NCI-H2107 (cell line): Measurements from ENCODE around the gene SRCIN1.
A peak's percentile ranks its signal among the peaks of the same experiment; 100 is the strongest.

Experiments
- DNase-seq: peaks from one replicate; lab custom pipeline; 2025; lab: John Stamatoyannopoulos, UW

Gene SRCIN1

DNA sequence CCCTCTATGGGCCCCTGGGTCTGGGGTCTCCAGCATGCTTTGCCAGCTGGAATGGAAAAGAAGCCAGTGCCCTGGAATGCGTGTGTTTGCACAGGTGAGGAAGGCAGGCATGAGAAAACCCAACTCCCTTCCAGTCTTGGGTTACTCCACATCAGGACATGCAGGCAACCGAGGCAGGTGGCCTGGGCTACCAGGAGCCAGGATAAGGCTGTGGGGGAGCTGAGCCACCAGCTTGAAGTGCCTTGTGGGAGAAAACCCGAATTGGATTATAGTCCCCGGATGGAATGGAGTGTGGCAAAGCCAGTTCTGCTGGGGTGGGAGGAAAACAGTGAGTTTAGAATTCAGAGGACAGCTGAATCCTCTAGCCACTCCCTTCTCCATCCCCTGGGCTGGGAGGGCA lies 7.2 kb downstream of the SRCIN1 start:
- DNase-seq: peak; percentile 89

DNA sequence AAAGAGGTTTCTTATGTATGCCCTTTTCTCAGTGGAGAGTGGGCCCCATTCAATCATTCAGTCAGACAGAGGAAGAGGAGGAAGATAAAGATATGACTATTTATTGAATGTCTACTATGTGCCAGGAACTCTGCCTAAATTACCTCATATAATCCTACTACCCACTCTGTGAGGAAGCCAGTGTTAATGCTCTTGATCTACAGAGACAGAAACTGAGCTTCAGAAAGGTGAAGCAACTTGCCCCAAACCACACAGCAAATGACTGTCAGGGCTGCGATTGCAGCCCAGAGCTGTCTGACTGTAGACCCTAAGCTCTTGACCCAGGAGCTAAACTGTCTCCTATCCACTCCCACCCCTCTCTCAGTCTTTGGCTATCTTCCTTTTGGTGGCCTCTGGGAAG lies 8.4 kb downstream of the SRCIN1 start:
- DNase-seq: no peak

DNA sequence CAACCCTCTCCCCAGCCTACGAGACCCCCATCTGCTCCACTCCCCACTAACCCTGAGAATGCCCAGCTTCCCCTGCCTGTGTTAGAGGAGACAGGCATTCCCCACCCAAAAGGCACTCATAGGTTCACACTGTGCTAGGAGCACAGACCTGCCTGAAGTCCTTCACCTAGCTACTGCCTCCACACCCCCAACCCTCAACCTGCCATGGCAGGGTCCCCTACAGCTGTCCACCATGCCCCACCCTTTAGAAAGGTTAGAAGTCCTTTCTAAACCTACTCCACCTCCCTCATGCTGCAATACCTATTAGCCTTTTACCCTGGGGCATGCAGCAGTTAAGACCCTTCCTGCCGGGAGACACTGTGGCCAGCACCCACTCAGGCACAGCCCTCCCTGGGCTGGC lies 9.1 kb downstream of the SRCIN1 start:
- no peak for DNase-seq

DNA sequence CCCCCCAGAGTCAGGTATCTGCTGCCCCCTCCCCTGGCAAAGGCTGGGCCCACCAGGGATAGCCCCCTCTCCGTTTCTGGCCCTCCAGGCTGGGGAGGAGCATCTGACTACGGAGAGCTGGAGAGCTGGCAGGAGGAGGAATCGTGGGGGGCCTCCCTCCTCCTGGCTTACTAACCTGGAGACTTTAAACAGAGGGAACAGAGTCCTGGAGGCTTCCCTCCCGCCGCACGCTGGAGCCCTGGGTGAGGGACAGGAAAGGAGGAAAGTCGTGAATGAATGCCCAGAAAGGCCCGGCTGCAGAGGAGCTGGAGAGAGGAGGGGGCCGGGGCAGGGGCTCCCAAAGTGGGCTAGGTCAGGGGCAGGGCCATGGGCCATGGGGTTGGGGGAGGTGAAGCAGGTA lies 9.9 kb downstream of the SRCIN1 start:
- DNase-seq: no peak

DNA sequence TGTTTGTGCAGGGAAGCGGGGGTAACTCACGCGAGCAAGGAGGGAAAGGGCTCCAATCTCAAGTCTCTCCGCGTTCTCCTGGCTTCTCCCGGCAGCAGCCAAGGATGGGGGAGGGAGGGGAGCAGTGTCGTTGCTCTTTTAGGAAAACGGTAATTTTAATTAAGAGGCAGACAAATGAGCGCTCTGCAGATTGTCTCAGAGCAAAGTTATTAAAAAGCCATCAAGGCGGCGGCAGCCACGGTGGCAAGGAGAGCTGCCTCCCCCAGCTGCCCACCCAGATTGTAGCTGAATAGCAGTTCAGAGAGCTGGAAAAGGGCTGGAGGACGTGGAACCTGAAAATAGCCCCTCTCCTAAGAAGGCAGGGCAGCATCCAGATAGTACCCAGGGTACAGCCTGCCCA lies 11.6 kb downstream of the SRCIN1 start:
- no peak for DNase-seq

DNA sequence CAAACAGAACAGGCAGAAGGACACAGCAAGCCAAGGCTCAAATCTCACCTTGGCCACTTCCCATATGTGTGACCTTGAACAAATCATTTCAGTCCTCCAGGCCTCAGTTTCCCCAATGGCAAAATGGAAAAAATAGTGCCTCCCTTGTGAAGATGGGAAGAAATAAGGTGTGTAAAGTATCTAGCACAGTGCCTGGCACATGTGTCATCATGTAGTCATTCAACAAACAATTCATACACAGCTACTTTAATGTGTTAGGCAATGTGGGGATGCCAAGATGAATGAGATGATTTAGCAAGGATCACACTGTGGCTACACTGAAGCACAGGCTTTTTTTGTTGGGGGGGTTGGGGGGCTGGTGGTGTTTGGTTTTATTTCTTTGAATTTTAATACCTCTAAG lies 13.3 kb downstream of the SRCIN1 start:
- DNase-seq: no peak

DNA sequence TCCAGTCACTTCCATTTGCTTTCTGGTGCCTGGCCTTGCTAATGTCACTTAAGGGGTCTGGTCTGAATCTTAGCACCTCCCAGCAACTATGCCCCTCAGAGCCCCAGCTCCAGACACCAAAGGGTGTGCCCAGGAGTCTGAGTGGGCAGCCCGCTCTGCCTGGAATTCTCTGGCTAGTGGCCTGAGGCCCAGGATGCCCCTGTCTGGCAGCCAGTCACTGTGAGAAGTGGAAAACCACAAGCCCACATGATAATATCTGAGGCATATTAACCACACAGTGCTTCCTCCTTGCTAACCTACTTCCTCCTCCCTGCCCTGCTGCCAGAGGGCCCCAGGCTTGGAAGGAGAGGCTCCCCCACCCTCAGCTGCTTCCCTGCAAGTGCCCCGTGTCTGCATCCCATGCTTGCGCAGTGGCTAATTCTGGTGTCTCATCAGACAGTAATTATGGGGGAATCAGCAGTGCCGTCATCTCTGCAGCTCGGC lies 14.0 kb downstream of the SRCIN1 start:
- DNase-seq: no peak

DNA sequence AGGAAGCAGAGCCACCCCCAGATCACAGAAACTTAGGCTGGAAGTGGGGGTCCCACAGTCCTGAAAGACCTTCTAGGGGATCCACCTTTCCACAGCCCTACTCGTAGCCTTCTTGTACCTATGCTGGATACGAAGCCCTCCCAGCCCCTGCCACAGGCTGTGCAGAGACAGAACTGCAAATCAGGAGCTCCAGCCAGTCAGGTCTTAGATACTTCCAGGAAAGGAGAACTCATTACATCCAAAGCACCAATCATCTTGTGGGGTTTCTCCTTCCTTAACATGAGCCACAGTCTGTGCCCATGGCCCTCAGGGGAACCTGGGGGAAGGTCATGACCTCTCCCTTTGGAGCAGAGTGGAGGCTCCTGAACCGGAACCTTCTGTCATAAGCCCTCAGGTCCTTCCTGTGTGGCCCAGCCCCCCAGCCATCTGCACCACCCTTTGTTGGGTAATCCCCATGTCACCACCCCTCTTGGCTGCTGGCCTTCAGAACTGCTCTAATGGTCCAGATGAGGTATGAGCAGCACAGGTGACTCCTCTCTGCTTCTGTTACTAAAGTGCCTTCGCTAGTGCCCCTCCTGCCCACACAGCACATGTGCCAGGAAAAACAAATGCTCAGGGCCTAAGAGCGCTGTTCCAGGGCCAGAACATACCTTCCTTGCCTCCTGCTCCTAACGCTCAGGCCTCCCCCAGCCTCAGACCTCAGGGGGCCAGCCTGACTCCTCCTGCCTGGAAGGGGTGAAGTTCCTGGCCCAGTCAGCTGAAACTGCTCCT lies 14.6 kb downstream of the SRCIN1 start:
- no peak for DNase-seq

DNA sequence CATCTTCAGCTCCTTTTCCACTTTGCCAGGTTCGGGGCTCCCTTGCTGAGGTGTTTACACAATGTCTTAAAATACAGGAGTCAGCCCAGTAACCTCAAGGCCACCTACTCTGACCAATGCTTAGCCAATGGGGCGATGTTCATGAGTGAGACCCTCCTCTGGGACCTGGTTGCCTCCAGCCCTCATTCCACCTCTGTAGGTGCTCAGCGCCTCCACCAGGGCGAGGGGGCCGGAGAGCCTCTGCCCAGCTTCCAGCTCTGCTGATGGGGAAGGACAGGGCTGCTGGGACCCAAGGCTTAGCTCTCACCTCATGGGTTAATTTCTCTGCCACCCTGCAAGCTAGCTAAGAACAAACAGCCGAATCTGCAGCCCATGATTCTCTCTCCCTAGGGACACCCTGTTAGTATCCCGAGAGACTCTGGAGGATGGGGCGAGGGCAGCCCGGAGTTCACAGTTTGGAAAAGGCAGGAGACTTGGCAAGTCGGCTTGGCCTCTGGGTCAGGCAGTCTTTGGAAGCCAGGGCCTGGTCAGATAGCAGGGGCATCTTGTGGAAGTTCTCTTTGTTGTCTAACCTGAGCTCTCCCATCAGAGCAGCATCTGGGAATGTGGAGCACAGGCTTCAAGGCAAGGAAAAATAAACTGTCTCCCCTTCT lies 16.2 kb downstream of the SRCIN1 start:
- DNase-seq: no peak

DNA sequence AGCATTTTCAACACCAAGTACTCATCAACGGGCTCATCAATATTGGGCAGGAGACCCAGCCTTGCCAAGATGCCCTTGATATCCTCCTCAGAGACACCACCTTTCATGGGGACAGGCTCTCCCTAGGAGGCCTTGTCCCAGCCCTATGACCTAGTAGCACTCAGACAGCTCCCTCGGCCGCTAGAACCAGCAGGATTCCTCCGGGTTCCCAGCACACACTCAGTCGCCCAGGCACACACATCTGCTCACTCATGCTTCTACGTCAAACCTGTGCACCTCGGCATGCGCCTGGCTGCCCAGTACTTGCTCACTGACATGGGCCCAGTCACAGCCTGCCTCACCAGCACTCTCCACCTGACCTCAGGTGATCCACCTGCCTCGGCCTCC lies 17.0 kb downstream of the SRCIN1 start:
- DNase-seq: no peak

DNA sequence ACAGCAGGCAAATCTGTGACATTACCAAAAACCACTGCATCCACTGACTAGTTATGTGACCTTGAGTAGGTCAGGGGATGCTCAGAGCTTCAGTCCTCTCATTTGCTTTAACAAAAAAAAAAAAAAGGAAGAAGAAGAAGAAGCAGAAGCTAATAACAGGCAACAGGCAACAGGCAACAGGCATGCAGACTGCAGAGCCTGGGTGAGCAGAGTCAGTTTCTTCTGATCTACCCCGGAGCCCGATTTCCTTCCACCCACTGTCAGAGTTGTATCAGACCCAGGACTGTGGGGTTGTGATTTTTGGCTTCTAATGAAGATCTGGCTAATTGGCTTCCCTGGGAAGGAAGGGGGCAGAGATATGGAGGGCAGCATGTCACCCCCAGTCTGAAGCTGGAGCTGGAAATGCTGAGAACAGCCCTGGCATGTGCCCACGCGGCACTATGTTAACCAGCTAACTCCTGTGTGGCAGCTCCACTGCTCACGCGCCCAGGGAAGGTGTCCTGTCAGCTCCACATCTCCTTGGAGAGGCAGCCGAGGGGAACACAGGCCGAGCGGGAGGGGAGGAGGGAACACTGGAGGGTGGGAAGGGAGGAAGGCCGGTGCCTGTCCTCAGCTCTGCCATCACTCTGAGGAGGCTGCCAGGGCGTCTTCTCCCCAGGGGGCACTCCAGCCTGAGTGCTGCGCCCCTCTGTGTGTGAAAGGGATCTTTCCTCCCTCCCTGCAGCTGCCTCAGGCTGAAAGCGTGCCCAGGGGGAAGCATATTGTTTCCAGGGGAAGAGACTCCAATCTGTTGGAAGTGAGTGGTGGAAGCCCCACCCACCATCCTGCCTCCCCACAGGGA lies 17.6 kb downstream of the SRCIN1 start:
- no peak for DNase-seq

DNA sequence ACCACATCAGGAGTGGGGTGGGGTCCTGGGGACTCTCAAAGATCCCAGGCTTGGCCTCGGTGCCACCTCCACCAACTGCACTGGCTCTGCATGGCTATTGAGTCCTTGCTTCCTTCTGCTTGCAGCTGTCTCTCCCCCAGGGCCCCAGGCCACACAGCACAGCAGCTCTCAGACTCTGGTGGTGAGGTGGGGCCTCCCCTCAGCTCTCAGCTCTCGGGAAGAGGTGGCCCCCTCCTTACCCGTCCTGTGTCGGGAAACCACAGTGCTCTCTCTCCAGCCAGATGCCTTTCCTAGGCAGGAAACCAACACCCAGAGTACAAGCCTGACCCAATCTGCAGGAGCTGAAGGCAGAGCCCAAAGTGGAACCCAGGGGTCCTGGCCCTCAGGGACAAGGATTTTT lies 18.5 kb downstream of the SRCIN1 start:
- DNase-seq: no peak

DNA sequence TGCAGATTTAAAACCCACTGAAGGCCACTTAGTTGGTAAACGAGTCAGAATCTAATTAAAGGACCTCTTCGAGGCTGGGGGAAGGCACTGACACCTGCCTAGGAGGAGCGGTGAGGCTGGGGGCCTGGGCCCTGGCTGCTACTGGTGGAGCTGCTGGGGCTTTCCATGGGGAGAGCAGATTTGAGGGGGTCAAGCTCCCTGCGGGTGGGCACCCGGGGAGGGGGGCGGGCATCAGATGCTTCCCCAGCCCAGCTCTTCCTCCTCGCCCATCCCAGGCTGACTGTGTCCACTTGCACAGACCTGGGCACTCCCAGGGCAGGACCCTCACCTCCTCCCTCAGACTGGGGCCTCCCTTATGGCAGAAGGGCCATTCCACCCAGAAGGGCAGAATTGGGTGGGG lies 19.0 kb downstream of the SRCIN1 start:
- no peak for DNase-seq

DNA sequence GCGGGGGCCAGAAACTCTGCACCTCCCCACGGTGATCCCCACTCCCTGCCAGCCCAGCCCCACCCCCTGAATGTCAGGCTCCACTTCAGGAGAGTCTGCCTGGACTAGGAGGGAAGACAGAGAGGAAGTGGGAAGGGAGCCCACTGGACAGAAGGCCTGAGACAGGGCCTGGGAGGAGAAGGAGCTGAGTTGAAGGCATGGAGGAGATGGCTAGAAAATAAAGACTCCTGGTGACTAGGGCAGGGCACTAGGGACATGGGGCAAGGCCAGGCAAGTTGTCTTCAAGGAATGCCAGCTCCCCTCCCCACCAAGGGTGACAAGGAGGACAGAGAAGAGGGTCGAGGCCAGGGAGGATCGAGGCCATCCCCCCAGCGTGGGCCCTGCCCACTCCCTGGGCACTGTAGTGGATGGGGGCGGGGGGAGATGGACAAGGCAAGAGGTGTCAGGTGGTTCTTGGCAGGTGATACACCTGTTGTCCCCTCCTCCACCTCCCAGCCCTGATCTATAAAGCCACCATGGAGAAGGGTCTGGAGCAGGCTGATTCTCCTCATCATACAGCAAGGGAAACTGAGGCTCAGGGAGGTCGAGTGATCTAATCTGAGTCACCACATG lies 19.7 kb downstream of the SRCIN1 start:
- DNase-seq: no peak

DNA sequence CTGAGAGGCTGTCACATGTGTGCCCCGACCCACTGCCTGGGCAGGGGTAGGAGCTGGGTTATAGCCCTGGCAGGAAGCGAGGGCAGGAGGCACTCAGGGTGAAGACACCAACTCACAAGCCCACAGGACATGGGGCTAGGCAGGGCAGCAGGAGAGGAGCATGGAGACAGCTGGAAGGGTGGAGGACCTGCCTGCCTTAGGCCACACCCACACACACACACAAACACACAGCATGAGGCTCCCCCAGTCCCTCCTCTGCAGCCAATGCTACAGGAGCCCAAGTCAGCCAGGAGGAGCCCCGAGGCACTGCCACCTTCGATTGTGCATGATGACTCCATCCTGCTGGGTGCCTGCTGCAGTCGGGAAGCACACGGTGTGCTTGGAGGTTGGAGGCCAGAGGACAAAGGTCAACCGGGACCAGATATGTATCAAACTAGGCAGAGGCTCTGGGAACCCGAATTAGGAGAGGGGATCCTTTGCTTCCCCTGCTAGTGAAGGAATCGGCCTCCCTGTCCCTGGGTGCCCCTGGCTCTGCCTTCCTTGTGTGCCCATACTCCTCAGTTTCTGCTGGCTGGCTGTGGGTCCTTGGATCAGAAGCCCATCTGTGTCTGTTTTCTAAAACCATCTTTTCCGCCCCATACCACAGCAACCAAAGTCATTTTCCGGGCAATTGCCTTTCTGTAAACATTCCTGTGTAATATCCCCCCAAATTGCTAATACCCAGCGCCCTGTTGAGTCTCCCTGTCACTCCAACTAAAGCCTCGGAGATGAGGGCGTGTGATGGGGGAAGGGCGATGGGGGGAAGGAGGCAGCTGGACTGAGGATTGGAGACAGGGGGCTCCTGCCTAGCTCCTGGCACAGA lies 20.5 kb downstream of the SRCIN1 start:
- peak; percentile 29 for DNase-seq

DNA sequence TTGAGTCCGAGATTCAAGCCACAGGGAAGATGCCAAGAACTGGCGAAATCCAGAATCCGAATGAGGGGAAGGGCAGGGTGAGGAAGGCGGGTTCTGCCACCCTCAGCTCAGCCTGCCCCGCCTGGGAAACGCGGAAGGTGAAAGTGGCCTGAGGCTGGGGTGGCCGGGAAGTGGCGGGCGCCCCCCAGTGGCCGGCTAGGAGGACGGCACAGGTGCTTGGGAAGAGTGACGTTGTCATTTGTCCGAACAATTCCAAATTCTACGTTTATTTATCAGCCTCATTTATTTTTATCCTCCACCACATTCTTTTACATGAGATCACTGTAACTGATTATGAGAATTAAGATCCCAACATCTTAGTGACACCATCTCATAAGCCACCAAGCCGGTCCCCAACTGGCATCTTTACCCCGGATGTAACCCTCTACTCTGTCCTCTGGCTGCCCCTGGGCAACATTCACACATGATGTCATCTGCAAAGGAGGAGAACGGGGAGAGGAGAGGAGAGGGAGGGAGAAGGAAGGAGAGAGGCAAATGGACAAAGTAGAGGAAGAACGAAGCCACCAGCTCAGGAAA lies 21.3 kb downstream of the SRCIN1 start:
- DNase-seq: no peak

DNA sequence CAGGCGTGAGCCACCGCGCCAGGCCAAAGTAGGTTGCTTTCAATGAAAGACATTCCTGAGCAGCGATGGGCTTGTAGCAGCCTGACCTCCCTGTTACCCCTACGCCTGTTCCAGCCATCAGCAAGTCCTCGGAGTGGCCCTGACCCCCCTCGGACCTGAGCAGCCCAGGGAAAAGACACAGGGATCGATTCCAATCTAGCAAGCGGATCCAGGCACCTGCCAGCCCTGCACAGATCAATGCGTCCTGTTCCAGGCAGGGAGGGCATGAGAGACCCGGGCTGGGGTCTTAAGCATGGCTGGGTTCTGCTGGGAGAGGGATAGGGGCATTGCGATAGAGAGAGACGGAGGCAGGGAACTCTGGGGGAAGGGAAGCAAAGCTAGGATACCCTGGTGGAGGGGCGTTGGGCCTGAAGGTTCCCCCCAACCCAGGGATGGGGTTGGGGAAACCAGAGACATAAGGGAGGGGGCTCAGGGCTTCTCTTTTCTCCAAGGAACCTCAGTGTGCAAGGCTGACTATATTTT lies 21.9 kb downstream of the SRCIN1 start:
- DNase-seq: no peak

DNA sequence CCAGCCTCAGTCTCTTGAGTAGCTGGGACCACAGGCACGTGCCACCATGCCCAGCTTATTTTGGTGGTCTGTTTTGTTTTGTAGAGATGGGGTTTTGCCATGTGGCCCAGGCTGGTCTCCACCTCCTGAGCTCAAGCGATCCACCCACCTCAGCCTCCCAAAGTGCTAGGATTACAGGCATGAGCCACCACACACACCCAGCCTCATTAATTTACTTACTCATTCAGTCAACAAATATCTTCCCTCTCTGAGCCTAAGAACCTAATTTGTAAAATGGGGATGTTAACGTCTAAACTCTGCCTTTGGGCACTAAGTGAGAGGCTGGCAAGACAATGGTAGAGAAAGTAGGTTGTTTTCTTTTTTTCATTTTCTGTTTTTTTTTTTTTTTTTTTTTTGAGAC lies 22.6 kb downstream of the SRCIN1 start:
- DNase-seq: no peak

DNA sequence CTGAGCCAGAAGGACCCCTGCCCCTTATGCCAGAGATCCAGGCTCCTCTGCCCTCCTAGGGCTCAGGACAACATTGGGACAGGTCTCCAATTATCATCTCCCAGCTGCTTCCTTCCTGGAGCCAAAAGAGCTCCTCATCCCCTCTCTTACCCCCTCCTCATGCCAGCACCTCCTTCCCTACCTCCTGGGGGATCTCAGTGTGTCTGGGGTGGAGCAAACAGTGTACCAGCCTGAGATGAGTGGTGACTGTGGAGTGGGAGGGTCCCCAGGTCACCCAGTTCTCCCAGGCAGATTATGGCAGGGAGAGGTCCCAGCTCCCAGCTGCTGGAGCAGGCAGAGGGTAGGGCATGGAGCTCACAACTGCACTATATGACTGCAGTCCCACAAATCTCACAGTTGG lies 23.7 kb downstream of the SRCIN1 start:
- no peak for DNase-seq

DNA sequence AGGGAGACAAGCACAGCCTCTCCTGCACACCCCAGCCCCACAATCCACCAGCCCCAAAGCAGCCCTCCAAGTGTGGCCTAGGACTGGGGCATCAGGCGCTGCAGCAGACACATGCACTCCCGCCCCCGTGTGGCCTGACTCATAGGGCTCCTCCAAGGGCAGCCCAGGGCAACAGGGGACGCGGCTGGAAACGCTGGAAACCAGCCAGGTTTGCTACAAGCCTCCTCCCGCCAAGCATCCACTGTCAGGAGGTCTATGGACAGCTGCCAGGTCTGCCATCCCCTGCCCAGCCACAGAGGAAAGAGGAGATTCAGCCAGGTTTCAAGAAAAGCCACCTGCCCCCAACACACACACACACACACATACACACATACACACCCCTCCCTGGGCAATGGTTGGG lies 25.8 kb downstream of the SRCIN1 start:
- DNase-seq: peak; percentile 66

DNA sequence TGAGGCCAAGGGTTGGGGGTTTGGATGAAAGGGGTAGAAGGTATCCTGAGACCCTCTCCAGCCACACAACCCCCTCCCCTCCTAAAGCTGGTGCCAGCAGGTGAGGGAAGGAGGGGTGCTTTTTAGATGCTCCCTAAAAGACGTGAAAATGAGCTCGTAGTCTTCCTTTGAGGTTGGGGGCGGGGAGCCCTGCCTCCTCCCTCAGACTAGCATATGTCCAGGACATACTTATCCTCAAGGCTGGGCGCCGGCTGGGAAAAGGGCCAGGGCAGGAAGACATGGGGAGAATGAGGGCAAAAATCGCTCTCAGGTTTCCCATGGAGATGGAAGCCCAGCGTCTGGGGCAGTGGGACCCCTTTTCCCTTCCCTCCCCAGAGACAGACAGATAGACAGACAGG lies 26.7 kb downstream of the SRCIN1 start:
- no peak for DNase-seq
